CD14-positive monocyte (primary cell): Measurements from ENCODE around the gene PMM2. TPM values are rescaled to one million over a fixed set of nuclear protein-coding genes. Genes with fewer than 3 reads are reported as not detected.

ENCODE experiments used
- DNase-seq, 3 donors: peaks; one replicate each; pipeline ENCODE4 v3.0.0-alpha.2; 2011 to 2022
- H2AFZ ChIP-seq: 2 replicates; pipeline ENCODE4 v1.6.0; 2012; ENCODE audit warnings: mild to moderate bottlenecking, low read depth, low read length, inconsistent platforms; ENCODE audit not compliant: insufficient read depth, poor library complexity, severe bottlenecking
- H3K27ac ChIP-seq, 2 donors: 1 replicate in 1 of 2; 2 replicates in 1 of 2; pipeline ENCODE4 v1.5.1; 2012 to 2013; ENCODE audit warnings: low read length in 2 of 2, control low read depth in 1 of 2, inconsistent platforms in 1 of 2, low read depth in 1 of 2, mild to moderate bottlenecking in 1 of 2
- H3K27me3 ChIP-seq, 2 donors: one replicate each; pipeline versions ENCODE4 v1.6.0 to v1.6.1; 2011 to 2013; ENCODE audit warnings: low read length in 2 of 2; ENCODE audit not compliant: control insufficient read depth in 2 of 2, insufficient read depth in 2 of 2
- H3K36me3 ChIP-seq, 2 donors: replicated peaks in 1 of 2; 1 replicate in 1 of 2; 2 replicates in 1 of 2; pipeline versions ENCODE4 v1.5.1 to v1.6.1; 2012 to 2013; ENCODE audit warnings: low read length in 2 of 2, control low read depth in 1 of 2, inconsistent platforms in 1 of 2, mild to moderate bottlenecking in 1 of 2; ENCODE audit not compliant: insufficient read depth in 2 of 2, control insufficient read depth in 1 of 2
- H3K4me1 ChIP-seq, 2 donors: 1 replicate in 1 of 2; 2 replicates in 1 of 2; pipeline versions ENCODE4 v1.5.1 to v1.6.1; 2012 to 2013; ENCODE audit warnings: low read length in 2 of 2, control low read depth in 1 of 2, inconsistent platforms in 1 of 2, mild to moderate bottlenecking in 1 of 2, moderate library complexity in 1 of 2; ENCODE audit not compliant: insufficient read depth in 2 of 2, control insufficient read depth in 1 of 2
- H3K4me2 ChIP-seq: replicated peaks from 2 replicates; pipeline ENCODE3; 2012; ENCODE audit warnings: low read length, moderate library complexity, mild to moderate bottlenecking; ENCODE audit not compliant: poor library complexity, severe bottlenecking; ENCODE audit errors: extremely low read depth
- H3K4me3 ChIP-seq, 3 experiments: fragments of 200-600 bp in 1 of 3; sonication (generic) in 1 of 3; replicated peaks in 1 of 3; 1 replicate in 2 of 3; 2 replicates in 1 of 3; pipeline ENCODE4 v1.5.1; 2011 to 2013; ENCODE audit warnings: low read length in 3 of 3, mild to moderate bottlenecking in 3 of 3, control low read depth in 2 of 3, low read depth in 2 of 3, inconsistent platforms in 1 of 3, moderate library complexity in 1 of 3
- H3K79me2 ChIP-seq: 2 replicates; pipeline ENCODE4 v1.6.0; 2012; ENCODE audit warnings: mild to moderate bottlenecking, control low read depth, inconsistent platforms, low read length, moderate library complexity; ENCODE audit not compliant: insufficient read depth
- H3K9ac ChIP-seq: 2 replicates; pipeline ENCODE4 v1.6.0; 2017; ENCODE audit warnings: low read length, mild to moderate bottlenecking; ENCODE audit not compliant: insufficient read depth, poor library complexity, severe bottlenecking
- H3K9me3 ChIP-seq, 2 donors: replicated peaks in 1 of 2; 1 replicate in 1 of 2; 2 replicates in 1 of 2; pipeline versions ENCODE4 v1.5.1 to v1.6.1; 2012 to 2013; ENCODE audit warnings: low read length in 2 of 2, control low read depth in 1 of 2; ENCODE audit not compliant: control insufficient read depth in 1 of 2, insufficient read depth in 1 of 2
- H4K20me1 ChIP-seq: 2 replicates; pipeline ENCODE4 v1.6.0; 2012; ENCODE audit warnings: mild to moderate bottlenecking, low read length, control low read depth, moderate library complexity; ENCODE audit not compliant: insufficient read depth
- H3K27ac Mint-ChIP-seq, 7 donors: one replicate each; pipeline ENCODE4 v1.8.0; 2020; ENCODE audit warnings: mild to moderate bottlenecking in 7 of 7, mixed read lengths in 7 of 7, moderate library complexity in 6 of 7, inconsistent platforms in 2 of 7
- H3K27me3 Mint-ChIP-seq, 3 donors: one replicate each; pipeline ENCODE4 v1.8.0; 2021 to 2022; ENCODE audit warnings: low read depth in 3 of 3, mild to moderate bottlenecking in 3 of 3, mixed read lengths in 3 of 3, moderate library complexity in 3 of 3, inconsistent platforms in 1 of 3
- H3K36me3 Mint-ChIP-seq, 2 donors: one replicate each; pipeline ENCODE4 v1.8.0; 2020; ENCODE audit warnings: mixed read lengths in 2 of 2, inconsistent platforms in 1 of 2, mild to moderate bottlenecking in 1 of 2
- H3K4me1 Mint-ChIP-seq: one replicate; pipeline ENCODE4 v1.8.0; 2020; ENCODE audit warnings: mild to moderate bottlenecking, mixed read lengths
- H3K4me3 Mint-ChIP-seq, 2 donors: one replicate each; pipeline ENCODE4 v1.8.0; 2020; ENCODE audit warnings: mild to moderate bottlenecking in 2 of 2, mixed read lengths in 2 of 2, moderate library complexity in 1 of 2
- H3K9me3 Mint-ChIP-seq, 7 donors: one replicate each; pipeline ENCODE4 v1.8.0; 2020 to 2022; ENCODE audit warnings: mixed read lengths in 7 of 7, mild to moderate bottlenecking in 6 of 7, moderate library complexity in 6 of 7, inconsistent platforms in 2 of 7
- WGBS: methylation state at CpG from one replicate; pipeline ENCODE4 v1.1.5; 2013; ENCODE audit warnings: missing lambda C conversion rate; ENCODE audit not compliant: insufficient coverage; 5-methylcytosine and 5-hydroxymethylcytosine counted together
- intact Hi-C, 2 donors: fragments of 100-400 bp; cut with micrococcal nuclease; formaldehyde crosslinking; loops; one replicate each; pipeline versions ENCODE4 v1.15.0 to v1.15.1; 2023
- polyA plus RNA-seq, 3 donors: library from polyadenylated mRNA; depleted of rRNA in 1 of 3; unstranded in 2 of 3; stranded (reverse) in 1 of 3; fragments of 300-500 nt in 2 of 3; fragments of >200 nt in 1 of 3; fragmentation: Illumina TruSeq in 2 of 3; gene quantifications; 1 replicate in 2 of 3; 2 replicates in 1 of 3; pipeline ENCODE4 v1.2.3, GENCODE V29; 2012 to 2021
- TF ChIP-seq, protein P1 (sequence below): fragments of 200-600 bp; IDR thresholded peaks from one replicate; pipeline ENCODE4 v1.8.0; 2022; ENCODE audit warnings: antibody characterized with exemption, mild to moderate bottlenecking

PMM2 gene
- polyA plus RNA-seq, 3 donors = 15.2 to 22.9 (median 17.8) TPM

DNA sequence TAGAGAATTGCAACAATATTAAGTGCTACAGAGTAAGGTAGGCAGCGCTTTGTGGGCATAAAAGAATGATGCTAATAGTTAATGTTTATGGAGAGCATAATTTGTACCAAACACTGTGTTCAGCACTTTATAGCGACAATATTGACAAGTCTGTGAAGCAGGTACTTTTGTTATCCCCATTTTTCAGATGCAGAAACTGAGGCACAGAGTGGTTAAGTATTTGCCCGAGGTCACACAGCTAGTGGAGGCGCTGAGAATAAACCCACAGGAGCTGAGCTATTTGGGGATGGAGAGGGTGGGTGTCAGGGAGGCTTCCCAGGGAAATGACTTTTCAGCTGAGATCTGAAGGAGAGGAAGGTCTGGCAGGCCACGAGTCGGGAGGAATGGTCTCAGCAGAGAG is 39.6 kb upstream of the PMM2 start:
- Histone ChIP-seq H2AFZ (no peak overlapping the region), H3K79me2 (no peaks in the 10 kb centered on the region), H3K27ac (no peak overlapping the region), H4K20me1 (no peaks in the 10 kb centered on the region), H3K27me3 (no peaks in the 10 kb centered on the region), H3K9ac (no peak overlapping the region), H3K4me2 (no peak overlapping the region), H3K36me3 (peaks cover 14 to 33% of the 10 kb centered on the region in 2 donors), H3K4me3 (no peak overlapping the region), H3K4me1 (no peaks in the 10 kb centered on the region), H3K9me3 (no peaks in the 10 kb centered on the region)
- intact Hi-C loops = no loop called here
- Mint-ChIP-seq H3K27me3 (peaks cover 0 to 3% (median 0%) of the 10 kb centered on the region in 3 donors), H3K4me3 (no peak overlapping the region), H3K27ac (peak overlapping the region in 1 of 7 donors; percentile 35), H3K36me3 (peaks cover 45 to 47% of the 10 kb centered on the region in 2 donors), H3K9me3 (peaks cover 0 to 2% (median 0%) of the 10 kb centered on the region in 7 donors), H3K4me1 (no peaks in the 10 kb centered on the region)
- DNase-seq = no peak
- TF ChIP-seq, protein P1, sequence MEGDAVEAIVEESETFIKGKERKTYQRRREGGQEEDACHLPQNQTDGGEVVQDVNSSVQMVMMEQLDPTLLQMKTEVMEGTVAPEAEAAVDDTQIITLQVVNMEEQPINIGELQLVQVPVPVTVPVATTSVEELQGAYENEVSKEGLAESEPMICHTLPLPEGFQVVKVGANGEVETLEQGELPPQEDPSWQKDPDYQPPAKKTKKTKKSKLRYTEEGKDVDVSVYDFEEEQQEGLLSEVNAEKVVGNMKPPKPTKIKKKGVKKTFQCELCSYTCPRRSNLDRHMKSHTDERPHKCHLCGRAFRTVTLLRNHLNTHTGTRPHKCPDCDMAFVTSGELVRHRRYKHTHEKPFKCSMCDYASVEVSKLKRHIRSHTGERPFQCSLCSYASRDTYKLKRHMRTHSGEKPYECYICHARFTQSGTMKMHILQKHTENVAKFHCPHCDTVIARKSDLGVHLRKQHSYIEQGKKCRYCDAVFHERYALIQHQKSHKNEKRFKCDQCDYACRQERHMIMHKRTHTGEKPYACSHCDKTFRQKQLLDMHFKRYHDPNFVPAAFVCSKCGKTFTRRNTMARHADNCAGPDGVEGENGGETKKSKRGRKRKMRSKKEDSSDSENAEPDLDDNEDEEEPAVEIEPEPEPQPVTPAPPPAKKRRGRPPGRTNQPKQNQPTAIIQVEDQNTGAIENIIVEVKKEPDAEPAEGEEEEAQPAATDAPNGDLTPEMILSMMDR = no peak
- WGBS = 96% methylated on average over 5 of the region's 6 CpGs

DNA sequence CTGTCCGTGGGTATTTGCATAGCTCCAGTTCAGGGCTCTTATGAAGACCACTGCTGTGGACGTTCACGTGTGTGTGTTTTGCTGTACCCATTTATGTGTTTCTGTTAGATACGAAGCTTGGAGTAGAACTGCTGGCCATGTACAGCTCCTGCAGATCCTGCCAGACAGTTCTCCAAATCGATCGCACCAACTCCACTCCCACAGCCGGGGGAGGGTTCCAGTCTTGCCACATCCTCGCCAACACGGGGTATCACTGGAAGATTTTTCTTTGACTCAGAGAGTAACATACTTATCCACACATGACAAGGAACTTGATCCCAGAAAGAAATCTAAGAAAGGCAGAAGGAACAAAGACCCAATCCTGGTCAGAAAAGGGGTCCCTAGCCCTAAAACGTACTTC is 37.6 kb upstream of the PMM2 start:
- Mint-ChIP-seq H3K4me3 (no peak overlapping the region), H3K4me1 (no peaks in the 10 kb centered on the region), H3K36me3 (peaks cover 43 to 44% of the 10 kb centered on the region in 2 donors), H3K27me3 (peaks cover 0 to 2% (median 0%) of the 10 kb centered on the region in 3 donors), H3K27ac (peak overlapping the region in 2 of 7 donors; percentile 27 to 54), H3K9me3 (peaks cover 0 to 2% (median 0%) of the 10 kb centered on the region in 7 donors)
- Histone ChIP-seq H3K9ac (no peak overlapping the region), H3K4me1 (no peaks in the 10 kb centered on the region), H3K27me3 (no peaks in the 10 kb centered on the region), H3K4me2 (no peak overlapping the region), H3K4me3 (no peak overlapping the region), H4K20me1 (no peaks in the 10 kb centered on the region), H3K27ac (no peak overlapping the region), H3K79me2 (no peaks in the 10 kb centered on the region), H3K9me3 (no peaks in the 10 kb centered on the region), H3K36me3 (peaks cover 21 to 40% of the 10 kb centered on the region in 2 donors), H2AFZ (no peak overlapping the region)
- WGBS = 88% methylated on average over 9 of the region's 10 CpGs
- TF ChIP-seq, protein P1 = no peak
- intact Hi-C loops = no loop called here
- DNase-seq = no peak
